ENCODE measurements around the gene PDCD1.

The PDCD1 gene

GRCh38 chr2:241862775-241863535, 4.3 kb upstream of the PDCD1 start:
- TF ChIP-seq, protein P1, sequence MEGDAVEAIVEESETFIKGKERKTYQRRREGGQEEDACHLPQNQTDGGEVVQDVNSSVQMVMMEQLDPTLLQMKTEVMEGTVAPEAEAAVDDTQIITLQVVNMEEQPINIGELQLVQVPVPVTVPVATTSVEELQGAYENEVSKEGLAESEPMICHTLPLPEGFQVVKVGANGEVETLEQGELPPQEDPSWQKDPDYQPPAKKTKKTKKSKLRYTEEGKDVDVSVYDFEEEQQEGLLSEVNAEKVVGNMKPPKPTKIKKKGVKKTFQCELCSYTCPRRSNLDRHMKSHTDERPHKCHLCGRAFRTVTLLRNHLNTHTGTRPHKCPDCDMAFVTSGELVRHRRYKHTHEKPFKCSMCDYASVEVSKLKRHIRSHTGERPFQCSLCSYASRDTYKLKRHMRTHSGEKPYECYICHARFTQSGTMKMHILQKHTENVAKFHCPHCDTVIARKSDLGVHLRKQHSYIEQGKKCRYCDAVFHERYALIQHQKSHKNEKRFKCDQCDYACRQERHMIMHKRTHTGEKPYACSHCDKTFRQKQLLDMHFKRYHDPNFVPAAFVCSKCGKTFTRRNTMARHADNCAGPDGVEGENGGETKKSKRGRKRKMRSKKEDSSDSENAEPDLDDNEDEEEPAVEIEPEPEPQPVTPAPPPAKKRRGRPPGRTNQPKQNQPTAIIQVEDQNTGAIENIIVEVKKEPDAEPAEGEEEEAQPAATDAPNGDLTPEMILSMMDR (IDR thresholded peaks at IDR 0.05; ENCODE audit: insufficient read depth, low read depth, low read length, missing control alignments), result no peak
- peak overlapping the region; percentile 41 for H3K4me3 ChIP-seq (ENCODE audit: low read depth, low read length)
- DNase-seq (ENCODE audit: low read depth), result no peak

GRCh38 chr2:241862093-241862492, 3.4 kb upstream of the PDCD1 start:
- H3K4me3 ChIP-seq (ENCODE audit: low read depth, low read length), result no peak overlapping the region
- TF ChIP-seq, protein P1 (IDR thresholded peaks at IDR 0.05; ENCODE audit: insufficient read depth, low read depth, low read length, missing control alignments), result no peak
- no peak for DNase-seq (ENCODE audit: low read depth)

GRCh38 chr2:241861264-241861663, 2.6 kb upstream of the PDCD1 start:
- DNase-seq (ENCODE audit: low read depth), result no peak
- no peak overlapping the region for H3K4me3 ChIP-seq (ENCODE audit: low read depth, low read length)
- TF ChIP-seq, protein P1 (IDR thresholded peaks at IDR 0.05; ENCODE audit: insufficient read depth, low read depth, low read length, missing control alignments), result no peak

DNA sequence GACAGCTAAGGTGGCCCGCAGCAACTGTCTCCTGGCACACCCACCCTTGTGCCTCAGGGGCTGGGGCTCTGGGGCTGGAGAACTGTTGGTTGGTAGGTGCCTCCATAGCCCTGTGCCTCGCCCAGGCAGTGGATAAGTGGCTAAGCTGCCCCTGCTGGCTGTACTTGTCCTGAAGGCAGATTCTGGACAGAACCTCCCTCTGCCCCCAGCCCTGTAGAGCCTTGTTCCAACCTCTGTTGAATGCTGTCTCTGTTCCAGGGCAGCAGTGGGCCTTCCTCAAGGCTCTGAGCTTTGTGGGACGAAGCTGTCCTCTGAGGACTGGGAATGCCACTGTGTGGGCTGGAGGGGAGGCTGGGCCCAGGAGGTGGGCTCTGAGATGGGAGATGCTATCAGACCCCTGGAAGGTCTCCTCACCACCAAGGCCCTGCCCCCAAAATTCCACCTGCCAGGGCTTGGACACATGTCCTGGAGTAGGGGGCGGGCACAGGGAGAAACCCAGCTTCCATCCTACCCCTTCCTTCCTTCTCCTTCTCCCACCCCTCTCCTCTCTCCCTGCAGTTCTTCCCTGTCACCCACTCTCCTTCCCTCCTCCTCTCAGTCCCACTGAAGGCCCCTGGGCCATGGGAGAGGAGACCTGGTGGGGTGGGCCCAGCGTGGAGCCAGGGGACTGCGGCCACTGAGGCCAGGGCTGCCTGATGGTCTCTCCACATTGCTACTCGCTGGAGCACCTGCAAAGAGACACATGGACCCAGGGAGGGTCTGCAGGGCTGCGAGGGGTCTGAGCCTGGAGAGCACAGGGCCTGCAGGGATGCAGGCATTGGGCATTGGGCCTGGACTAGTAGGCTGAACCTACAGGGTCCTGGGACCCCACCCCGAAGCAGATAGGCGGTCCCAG, 1.7 kb upstream of the PDCD1 start:
- peak overlapping the region; percentile 49 for H3K4me3 ChIP-seq (ENCODE audit: low read depth, low read length)
- DNase-seq (ENCODE audit: low read depth), result peak; percentile 36
- TF ChIP-seq, protein P1 (IDR thresholded peaks at IDR 0.05; ENCODE audit: insufficient read depth, low read depth, low read length, missing control alignments), result no peak

DNA sequence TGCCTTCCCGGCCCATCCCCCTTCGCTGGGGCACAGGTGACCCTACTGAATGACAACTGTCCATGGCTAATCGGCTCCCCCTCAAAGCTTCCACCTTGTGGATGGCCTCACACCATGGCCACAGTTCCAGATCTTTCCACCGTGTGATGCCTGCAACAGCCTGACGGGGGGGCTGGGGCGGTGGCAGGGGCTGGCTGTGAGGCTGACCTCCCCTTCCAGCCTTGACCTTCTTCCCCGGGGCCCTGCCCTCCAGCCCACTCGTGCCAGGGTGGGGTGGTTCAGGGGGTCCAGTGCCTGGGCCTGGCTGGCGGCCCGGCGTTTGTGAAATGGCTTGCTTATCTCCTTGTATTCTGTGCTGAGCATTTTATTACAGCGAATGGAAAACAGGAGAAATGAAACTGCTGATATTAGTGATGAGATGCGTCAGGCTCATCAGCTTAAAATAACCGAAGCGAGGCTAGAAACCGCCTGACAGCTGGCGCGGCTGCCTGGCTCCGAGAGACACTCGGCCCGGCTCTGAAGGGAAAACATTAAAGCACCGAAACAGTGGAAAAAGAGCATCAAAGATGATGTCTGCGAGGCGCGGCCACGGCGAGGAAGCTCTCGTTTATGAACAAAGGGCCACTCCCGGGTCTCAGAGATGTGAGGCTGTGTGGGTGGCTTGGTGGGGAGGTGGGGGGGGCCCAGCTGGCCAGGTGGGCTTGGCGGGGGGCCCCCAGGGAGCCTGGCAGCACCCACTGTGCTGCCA, 916 bp upstream of the PDCD1 start:
- TF ChIP-seq, protein P1 (IDR thresholded peaks at IDR 0.05; ENCODE audit: insufficient read depth, low read depth, low read length, missing control alignments), result peak; percentile 41
- DNase-seq (ENCODE audit: low read depth), result peak; percentile 81
- H3K4me3 ChIP-seq (ENCODE audit: low read depth, low read length), result peak overlapping the region; percentile 49

DNA sequence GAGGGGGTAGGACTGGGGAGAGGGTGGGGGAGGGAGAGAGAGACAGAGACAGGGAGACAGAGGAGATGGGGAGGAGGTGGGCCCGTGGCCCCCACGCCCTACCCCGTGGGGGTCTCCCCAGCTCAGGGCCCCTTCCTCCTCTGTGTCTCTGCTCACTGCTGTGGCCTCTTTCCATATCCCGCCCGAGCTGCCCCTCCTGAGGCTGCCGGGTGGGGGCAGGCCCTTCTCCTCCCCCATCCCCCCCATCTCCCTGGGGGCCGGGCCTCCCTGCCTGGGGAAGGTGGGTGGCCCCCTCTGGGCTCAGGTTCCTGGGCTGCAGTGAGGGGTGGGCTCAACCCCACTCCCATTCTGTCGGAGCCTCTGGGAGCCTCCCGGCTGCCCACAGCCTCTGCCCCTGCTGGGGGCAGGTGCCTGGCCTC, 332 bp upstream of the PDCD1 start:
- peak overlapping the region; percentile 49 for H3K4me3 ChIP-seq (ENCODE audit: low read depth, low read length)
- DNase-seq (ENCODE audit: low read depth), result no peak
- TF ChIP-seq, protein P1 (IDR thresholded peaks at IDR 0.05; ENCODE audit: insufficient read depth, low read depth, low read length, missing control alignments), result no peak
